HK-2 (cell line): ENCODE results near the gene NEK3.
"Not testable (repeated sequence)": the region's sequence is repeated elsewhere in the genome, so short reads cannot be mapped to it uniquely, and the experiment has no call there.

Experiments used
- DNase-seq: peaks from one replicate; pipeline ENCODE4 v3.0.0-alpha.2; 2018; ENCODE audit not compliant: unreplicated experiment

Gene NEK3

DNA sequence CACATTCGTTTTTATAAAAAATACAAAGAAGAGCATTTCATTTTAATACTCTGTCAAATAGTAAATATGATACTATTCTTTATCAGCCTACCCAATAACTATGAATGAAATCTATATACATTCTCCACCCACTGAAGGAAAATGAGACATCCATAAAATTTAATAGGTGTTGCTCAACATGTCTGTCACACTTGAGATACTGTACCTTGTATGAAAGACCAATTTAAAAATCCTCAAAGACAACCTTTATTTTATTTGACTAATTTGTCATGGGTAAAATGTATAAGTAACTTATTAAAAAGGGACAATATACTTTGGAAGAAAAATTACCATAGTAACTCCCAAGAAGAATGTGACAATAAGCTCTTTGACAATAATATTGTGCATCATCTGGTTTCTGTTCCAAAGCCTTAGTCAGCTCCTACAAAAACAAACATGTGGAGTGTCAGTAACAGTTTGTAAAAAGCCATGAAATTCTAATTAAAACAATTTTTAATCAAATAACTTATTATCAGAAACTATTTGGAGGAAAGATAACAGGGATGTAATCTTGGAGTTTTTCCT is 11.5 kb upstream of the NEK3 start:
- not testable (repeated sequence) for DNase-seq

DNA sequence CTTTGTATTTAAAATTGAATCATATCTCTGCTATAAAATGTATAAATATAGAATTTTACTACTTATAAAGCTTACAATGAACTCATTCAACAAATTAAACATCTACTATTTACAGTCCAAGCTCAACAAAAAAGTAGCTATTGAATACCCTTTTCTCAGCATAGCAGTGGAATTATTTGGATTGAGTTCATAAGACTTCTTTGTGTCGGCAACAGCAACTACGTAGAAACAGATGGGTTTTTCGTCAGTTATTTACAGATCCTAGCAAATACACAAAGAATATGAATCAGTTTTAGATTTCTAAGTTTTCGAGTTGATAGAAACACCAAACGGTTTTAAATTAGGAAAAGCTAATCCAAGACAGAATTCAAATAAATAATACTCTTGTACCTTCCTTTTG is 10.4 kb upstream of the NEK3 start:
- DNase-seq, result no peak

DNA sequence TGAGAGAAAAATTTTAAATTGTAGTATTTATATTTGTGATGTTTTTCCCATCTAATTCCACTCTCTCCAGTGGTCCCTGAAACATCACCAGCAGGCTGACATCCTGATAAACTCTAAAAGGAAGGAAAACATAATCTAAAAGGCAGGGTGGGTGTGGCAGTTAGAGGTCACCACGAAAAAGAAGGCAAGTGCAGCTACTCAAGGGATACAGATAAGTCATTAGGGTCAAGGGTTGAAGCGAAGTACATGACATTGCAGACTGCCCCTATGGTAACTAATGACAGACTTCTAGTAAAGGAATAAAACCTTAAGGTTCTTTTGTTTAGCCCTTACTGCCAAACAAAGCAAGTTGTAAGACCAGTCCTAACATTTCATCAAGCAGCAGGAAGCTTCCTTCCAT is 6.0 kb upstream of the NEK3 start:
- no peak for DNase-seq

DNA sequence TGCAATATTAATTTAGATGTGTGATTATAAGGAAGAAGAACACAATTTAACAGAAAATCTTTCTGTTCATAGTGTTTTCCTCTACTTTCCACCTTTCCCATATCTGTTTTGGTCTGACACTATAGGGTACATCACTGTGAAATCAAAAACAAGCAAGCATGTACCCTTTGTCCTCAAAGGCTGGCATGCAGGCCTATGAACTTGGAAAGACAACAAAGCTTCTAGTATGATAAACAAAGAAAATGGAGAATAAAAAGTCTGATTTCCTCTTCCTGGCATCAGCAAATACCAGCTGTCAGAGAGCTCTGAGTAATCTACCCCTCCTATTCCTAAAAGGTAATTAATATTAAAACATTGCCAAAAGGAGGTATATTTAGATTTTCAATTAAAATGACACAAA is 5.6 kb upstream of the NEK3 start:
- no peak for DNase-seq

DNA sequence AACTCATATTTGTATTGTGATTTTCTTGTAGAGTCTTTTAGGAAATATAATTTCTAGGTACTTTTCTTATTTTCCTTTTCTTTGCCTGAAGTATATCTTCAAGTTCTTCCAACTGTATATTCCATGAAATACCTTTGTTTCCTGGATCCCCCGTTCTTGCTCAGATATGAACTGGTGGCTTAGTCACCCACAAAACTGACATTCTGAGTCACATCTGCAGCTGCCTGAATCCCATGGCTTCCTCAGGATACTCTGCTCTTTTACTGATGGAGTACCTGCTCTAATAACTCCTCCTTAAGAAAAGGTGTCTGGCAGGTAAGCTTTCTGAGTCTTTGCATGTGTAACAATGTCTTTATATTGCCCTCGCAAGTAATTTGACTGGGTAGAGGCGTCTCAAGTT is 4.5 kb upstream of the NEK3 start:
- DNase-seq, result not testable (repeated sequence)

DNA sequence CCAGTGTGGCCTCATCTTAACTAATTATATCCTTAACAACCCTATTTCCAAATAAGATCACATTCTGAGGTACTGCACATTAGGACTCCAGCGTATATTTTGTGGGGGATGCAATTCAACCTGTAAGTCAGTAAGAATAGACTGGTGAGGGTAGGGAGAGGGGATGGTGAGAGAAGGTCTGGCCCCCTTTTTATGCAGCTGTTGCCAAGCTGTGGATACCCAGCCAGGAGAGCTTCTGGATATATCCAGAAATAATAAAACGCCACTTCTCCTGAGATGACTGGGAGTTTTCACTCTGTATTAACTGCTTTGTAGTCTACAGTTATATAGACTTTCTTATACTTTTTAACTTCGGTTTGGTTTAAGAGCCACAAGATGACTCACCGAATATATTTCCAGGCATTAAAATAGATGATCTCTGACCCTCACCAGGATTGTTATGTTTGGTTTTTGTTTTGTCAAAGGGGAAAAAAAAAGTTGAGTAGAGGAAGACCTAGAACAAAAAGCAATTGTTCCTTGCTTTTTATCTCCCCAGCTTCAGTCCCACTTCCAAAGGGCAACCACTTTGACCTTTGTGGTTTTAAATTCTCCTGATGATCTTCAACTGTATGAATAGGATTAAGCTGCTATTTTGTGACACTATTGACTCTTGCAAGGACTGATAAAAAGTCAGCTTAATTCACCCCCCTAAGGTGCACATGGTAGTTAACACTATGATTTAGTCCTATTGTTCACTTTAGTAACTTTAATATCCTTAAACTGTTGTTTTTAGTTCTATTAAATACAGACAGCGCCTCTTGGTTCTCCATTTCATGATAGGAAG is 3.1 kb upstream of the NEK3 start:
- DNase-seq, result no peak

DNA sequence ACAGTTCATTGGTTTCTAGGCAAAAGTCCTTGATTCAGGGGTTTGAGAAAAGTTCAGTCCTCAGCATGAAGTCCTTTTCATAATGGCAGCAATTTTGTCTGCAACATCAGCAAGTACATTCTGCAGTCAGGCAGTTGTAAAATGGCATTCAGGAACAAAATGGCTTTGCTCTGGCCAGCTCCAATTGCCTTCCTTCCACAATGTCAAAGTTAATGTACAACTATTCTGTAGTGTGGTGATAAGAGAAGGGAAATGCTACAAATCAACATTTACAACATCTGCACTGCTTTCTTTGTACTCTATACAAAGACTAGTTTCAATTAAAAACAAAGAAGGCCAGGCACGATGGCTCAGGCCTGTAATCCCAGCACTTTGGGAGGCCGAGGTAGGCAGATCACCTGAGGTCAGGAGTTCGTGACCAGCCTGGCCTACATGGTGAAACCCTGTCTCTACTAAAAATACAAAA is 1.8 kb upstream of the NEK3 start:
- DNase-seq, result no peak

DNA sequence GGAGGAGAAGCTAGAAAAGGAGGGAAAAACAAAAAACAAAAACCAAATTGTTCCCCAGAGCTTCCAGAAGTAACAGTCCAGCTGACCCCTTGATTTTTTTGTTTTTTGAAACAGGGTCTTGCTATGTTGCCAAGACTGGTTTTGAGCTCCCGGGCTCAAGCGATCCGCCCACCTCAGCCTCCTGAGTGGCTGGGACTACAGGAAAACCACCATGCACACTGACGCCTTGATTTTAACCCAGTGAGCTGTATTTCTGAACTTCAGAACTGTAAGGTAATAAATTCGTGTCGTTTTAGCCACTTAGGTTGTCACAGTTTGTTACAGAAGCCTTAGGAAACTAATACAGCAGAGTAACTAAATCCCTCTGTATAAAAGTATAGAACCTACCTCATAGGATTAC is 1.1 kb upstream of the NEK3 start:
- no peak for DNase-seq

DNA sequence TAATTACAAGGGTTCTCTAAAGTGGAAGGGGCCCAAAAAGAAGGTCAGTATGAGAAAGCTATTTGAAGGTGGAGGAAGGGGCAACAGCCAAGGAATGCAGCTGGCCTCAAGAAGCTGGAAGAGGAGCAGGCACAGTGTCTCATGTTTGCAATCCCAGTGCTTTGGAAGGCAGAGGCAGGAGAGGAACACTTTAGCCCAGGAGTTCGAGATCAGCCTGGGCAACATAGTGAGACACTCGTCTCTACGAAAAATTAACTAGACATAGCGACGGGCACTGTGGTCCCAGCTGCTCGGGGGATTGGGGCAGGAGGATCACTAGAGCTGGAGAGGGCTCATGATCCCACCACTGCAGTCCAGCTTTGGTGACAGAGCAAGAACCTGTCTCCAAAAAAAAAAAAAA is 656 bp upstream of the NEK3 start:
- no peak for DNase-seq

DNA sequence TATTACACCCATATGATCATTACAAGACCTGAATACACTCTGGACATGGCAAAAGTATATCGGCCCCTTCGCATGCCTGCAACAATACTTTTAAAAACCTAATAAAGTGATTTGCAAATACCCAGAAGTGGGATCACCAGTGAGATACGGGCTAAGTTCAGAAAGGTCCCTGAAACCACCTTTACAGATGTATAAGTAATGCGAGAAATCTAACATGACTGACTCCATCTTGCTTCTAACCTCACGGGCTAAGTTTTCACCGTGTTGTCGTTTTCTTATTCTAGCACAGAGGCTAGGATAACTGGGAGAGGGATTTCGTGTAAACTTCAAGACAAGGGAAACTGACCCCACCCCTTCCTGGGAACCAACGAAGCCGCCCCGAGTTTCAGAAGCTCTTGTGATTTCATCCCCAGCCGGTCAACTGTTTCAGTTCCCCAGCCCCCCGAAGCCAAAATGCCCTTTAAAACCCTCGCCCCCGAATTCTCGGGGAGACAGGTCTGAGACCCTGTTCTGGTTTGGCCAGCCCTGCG is 703 bp downstream of the NEK3 start:
- DNase-seq, result no peak

DNA sequence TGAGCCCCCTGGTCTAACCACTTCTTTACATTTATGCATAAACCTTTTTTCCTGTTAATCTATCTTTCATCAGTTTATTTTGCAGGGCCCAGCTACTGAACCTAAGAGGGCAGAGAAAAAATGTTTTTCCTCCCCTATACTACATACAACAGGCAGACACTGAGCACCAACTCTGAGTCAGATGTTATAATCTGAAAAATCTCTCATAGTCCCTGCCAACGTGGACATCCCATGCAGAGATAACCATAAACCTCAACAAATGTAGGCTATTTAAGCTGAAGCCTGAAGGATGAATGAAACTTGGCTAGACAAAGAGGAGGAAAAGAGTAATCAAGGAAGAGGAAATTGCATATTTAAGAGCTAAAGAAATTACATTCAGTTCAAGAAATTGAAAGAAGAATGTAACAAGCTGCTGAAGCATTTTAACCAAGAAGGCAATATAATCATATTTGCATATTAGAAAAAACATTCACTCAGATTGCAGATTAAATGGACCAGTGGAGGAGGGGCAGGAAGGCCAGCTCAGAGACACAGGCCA is 2.6 kb downstream of the NEK3 start:
- no peak for DNase-seq

DNA sequence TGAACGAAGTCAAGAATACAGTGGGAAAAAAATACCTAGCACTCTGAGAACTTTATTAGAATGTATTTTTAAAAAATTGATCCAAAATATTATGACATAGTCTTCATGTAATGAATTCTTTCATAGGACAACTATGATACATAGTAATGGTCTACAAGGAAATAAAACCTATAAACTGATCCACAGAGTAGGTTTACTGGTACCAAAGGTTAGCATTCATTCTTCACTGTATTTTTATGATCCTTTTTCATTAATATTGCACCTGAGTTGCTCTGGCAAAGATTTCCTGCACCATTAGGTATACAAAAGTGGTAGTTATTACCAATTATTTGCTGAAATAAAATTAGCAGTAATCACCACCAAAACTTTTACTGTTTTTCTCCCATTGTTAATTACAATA is 4.2 kb downstream of the NEK3 start:
- no peak for DNase-seq

DNA sequence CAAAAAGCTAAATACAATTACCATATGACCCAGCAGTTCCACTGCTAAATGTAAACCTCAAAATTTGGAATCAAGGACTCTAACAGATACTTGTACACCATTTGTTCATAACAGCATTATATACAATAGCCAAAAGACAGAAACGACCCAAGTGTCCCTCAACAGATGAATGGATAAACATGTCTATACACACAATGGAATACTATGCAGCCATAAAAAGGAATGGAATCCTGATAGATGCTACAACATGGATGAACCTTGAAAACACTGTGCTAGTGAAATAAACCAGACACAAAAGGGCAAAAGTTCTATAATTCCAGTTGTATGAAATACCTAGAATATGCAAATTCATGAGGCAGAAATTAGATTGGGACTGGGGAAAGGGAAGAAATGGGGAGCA is 12.2 kb downstream of the NEK3 start:
- no peak for DNase-seq

DNA sequence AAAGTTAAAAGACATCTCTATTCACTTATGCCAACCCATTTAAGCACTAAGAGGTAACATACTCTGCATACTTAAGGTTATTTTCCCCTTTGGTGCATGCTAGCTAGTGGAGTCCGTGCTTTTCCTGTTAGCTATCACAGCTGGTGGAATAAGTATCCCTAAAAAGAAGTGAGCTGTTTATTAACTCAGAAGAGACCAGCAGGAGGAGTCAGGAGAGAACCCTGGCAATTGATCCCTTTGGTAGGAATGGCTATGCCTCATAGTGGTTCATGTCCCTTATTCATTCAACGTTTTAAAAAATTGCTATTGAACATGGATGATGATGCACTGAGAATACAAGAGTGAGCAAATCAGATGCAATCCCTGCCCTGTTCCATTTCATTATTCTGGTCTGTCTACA is 18.1 kb downstream of the NEK3 start:
- no peak for DNase-seq

DNA sequence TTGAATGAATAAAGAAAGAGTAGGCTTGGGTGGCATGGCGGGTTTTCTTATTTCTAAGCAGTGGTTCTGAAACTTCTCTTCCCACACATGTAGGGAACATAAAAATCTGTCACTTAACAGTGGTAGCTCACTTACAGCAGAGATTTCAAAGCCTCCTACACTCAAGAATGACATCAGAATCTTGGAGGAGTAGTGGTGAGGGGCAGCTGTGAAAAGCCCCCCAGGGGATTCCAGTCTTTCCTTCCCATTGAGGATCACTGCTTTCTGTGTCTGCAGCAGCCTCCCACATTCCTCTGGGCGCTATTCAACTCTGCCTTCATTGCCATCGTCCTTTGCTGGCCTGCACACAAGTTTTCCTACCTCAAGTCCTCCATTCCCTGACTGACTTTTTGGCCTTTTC is 21.9 kb downstream of the NEK3 start:
- no peak for DNase-seq

DNA sequence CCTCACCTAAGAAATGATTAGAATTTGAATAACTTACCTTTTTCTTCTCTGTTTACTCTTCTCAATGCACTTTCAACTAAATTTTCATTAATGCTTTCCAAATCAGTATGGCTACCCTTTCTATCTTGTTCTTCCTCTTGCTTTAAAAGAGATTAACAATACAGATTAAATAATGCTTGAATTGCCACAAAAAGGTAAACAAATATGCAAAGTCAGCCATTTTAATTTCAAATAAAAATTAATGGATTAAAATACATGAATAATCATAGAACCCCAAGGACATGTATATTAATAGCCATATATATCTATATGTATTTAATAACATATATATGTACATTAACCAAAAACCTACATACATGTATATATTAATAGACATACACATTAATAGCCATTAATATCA is 22.6 kb downstream of the NEK3 start:
- DNase-seq, result no peak

DNA sequence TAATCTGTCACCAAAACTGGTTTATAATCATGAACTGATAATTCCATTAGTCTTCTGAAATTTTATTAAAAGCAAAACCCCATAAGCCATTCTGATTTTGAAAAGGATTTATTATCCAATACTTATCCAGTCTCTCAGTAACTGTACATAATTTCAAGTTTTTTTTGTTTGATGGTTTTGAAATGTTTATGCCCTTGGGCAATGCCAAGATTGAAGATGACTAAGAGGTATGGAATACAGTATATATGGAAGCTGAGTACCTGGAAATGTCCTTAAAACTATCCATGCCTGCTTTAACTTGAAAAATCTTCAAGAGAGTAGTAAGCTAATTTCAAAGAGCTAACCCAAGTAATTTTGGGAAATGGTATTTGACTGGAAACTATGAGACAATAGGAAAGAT is 28.8 kb downstream of the NEK3 start:
- no peak for DNase-seq

DNA sequence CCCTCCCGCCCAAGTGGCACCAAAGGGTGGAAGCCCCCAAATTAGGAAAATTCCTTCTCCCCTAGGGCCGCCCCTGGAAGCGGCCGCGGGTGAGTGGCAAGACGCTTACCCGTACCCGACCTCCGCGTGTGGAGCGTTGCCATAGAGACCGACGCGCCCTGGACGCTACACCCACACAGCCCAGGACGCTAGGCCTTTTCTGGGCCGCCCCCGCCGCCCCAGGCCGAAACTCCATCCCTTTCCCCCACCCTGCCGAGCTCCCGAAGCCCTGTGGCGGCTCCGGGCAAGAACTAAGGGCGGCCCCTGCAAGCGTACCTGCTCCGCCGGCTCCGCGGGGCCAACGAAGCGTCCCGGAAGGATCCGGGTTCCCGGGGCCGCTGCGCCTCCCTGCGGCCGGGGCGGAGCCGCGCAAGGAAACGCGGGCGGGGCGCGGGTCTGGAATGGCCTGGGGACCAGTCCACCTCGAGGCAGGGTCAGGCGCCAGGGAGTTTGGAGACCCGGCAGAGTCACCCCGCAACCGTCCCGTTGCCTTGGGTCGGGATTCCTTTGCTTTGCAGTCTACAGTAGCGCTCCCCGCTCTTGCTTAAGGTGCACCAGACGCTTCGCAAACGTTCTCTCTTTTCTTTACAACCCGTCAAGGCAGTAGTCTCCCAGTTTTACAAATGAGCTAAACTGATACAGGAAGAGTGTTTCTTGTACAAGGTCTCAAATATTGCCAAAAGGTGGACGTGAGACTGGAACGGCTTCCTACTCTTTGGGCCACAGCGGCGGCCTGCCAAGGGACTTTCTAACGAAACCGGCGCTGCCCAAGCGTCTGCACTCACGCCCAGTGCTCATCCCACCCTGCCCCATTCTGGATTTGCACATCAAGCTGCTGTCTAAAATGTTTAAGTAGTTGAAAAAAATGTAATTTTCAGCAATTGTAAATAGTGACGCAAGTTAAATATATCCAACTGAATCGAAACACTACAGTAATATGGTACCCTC is 30.4 kb downstream of the NEK3 start, which contains the start of gene NEK5:
NEK5 (minus strand) TSS at position 360 of the 987 bp plus-strand sequence. CDS start 1,591 bp downstream, outside the sequence.
- peak; percentile 60 for DNase-seq

DNA sequence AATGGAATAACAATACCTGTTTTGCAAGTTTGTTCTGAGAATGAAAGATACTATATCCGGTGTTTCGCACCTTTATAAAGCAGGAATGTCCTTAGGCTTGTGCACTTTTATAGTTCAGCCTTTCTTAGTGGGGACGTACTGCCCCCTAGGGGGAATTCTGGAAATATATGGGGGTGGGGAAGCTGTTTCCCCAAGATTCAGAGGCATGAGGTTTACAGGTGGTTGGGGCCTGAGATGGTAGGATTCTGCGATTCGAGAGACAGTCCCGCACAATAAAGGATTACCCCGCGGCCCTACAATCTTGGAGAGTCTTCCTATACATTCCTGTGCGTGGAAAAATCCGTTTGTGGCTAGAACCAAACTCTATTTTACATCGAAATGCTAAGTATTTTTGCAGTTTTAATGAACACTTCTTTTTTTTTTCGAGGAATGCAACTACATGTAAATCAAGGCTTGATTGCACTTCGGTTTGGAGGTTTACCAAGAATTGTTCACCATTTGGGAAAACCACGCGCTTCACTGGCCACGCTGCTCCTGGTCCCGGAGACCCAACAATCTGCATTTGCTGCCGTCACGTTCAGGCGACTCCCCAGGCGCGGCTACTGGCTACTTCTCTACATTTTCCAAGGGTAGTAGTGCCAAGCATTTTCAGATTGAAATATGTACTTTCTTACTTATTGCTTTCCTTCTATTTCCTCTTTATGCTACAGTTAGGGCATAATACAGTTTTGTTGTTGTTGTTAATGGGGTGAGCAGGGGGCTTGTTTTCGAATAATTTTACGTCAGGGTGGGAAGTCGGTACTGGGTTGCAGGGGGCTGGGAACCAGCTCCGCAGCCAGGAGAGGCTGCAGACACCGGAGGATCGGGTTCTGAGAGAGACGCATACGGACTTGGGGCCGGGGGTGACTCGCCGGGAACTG is 31.4 kb downstream of the NEK3 start:
- DNase-seq, result peak; percentile 47

DNA sequence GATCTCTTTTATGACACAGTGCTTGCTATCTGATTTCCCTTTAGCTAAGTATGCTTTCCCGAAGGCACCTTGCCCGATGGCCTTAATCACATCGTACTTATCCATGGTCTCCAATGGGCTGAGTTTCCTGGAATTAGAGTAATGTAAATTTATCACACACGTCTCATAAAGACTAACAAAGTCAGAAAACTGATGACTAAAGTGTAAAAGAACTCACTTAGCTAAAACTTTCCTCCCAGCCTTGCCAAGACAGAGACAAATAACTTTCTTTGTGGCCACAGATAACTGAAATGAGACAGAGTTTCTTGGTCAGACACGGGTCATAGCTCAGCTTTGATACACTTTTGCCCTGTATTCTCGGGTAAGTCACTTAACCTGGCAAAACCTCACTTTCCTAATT is 32.0 kb downstream of the NEK3 start:
- no peak for DNase-seq

DNA sequence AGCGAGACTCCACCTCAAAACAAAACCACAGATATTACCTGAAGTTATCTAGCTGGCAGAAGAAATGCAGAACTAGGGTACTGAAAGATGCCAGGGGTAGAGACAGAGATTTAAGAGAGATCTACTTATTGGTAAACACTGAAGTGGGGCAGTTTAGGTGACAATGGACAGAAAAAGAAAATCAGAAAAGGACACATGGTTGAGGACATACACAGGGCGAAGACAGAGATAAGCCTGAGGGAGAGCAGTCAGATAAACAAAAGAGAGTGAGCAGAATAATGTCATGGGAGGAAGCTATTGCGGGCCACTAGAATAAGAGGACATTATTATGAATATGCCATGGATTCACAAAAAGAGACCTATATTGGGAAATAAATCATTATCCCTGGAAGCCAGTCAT is 33.9 kb downstream of the NEK3 start:
- DNase-seq, result no peak
